ENCODE measurements around the gene LZTS2. TPM values are rescaled to one million over a fixed set of nuclear protein-coding genes. Genes with fewer than 3 reads are reported as not detected.

Gene LZTS2
- total and polyA plus RNA-seq, 10 of the 15 experiments (the other 5 are each of a cell fraction or from before 2014, with no cell fraction given): 0.08 to 13.4 (median 7.2) TPM

- no peak for TF ChIP-seq NFYA (IDR thresholded peaks at IDR 0.05; ENCODE audit: borderline replicate concordance, low read depth, low read length)
- no peak for TF ChIP-seq EGR1 (IDR thresholded peaks at IDR 0.05; ENCODE audit: borderline replicate concordance in 1 of 2, low read depth in 2 of 2, low read length in 2 of 2)
- no peak for TF ChIP-seq RAD51 (IDR thresholded peaks at IDR 0.05)
- peak; percentile 89 for TF ChIP-seq LARP7 (IDR thresholded peaks at IDR 0.05)
- TF ChIP-seq EP300 (IDR thresholded peaks at IDR 0.05; ENCODE audit: borderline replicate concordance in 1 of 2, control insufficient read depth in 1 of 2, low read depth in 2 of 2, low read length in 2 of 2): no peak
- no peak for TF ChIP-seq SUZ12 (IDR thresholded peaks at IDR 0.05; ENCODE audit: unreplicated experiment)
- TF ChIP-seq BCL11A (IDR thresholded peaks at IDR 0.05; ENCODE audit: low read depth, low read length): no peak
- TF ChIP-seq PAX8 (IDR thresholded peaks at IDR 0.05): no peak
- no peak for TF ChIP-seq PBX3 (IDR thresholded peaks at IDR 0.05; ENCODE audit: insufficient replicate concordance, low read depth, low read length)
- no peak for TF ChIP-seq JUNB (IDR thresholded peaks at IDR 0.05)
- TF ChIP-seq TBL1XR1 (IDR thresholded peaks at IDR 0.05; ENCODE audit: low read depth, low read length): no peak
- TF ChIP-seq MYB (IDR thresholded peaks at IDR 0.05; ENCODE audit: borderline replicate concordance, low read depth, low read length): no peak
- TF ChIP-seq KAT2A (conservative IDR thresholded peaks at IDR 0.05; ENCODE audit: control insufficient read depth, low read depth, low read length): no peak
- no peak for TF ChIP-seq HCFC1 (IDR thresholded peaks at IDR 0.05; ENCODE audit: low read length)
- peak; percentile 48; the same call in 1 of the 2 replicates for TF ChIP-seq NR2F1 (conservative IDR thresholded peaks at IDR 0.05)
- TF ChIP-seq FOXK2 (IDR thresholded peaks at IDR 0.05): no peak
- no peak for TF ChIP-seq IRF4 (IDR thresholded peaks at IDR 0.05; ENCODE audit: low read depth, low read length)
- TF ChIP-seq RB1 (IDR thresholded peaks at IDR 0.05; ENCODE audit: borderline replicate concordance): peak; percentile 86; the same call in 1 of the 2 replicates
- no peak for TF ChIP-seq NR2C1 (IDR thresholded peaks at IDR 0.05)
- no peak for TF ChIP-seq EED (IDR thresholded peaks at IDR 0.05; ENCODE audit: low read depth)
- TF ChIP-seq, protein P1, sequence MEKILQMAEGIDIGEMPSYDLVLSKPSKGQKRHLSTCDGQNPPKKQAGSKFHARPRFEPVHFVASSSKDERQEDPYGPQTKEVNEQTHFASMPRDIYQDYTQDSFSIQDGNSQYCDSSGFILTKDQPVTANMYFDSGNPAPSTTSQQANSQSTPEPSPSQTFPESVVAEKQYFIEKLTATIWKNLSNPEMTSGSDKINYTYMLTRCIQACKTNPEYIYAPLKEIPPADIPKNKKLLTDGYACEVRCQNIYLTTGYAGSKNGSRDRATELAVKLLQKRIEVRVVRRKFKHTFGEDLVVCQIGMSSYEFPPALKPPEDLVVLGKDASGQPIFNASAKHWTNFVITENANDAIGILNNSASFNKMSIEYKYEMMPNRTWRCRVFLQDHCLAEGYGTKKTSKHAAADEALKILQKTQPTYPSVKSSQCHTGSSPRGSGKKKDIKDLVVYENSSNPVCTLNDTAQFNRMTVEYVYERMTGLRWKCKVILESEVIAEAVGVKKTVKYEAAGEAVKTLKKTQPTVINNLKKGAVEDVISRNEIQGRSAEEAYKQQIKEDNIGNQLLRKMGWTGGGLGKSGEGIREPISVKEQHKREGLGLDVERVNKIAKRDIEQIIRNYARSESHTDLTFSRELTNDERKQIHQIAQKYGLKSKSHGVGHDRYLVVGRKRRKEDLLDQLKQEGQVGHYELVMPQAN (conservative IDR thresholded peaks at IDR 0.05): 0 out of 2 replicates have a peak, but pooled peaks have one; percentile 72
- TF ChIP-seq ZNF217 (IDR thresholded peaks at IDR 0.05): no peak
- TF ChIP-seq BRCA1 (IDR thresholded peaks at IDR 0.05; ENCODE audit: low read depth, low read length): no peak
- TF ChIP-seq TCF3 (IDR thresholded peaks at IDR 0.05; ENCODE audit: borderline replicate concordance, insufficient read depth, low read depth, low read length): no peak
- peak; percentile 94; the same call in 1 of the 2 replicates for TF ChIP-seq GATAD2B (conservative IDR thresholded peaks at IDR 0.05; ENCODE audit: low read depth)
- no peak for TF ChIP-seq EZH2 (IDR thresholded peaks at IDR 0.05; ENCODE audit: borderline replicate concordance, control insufficient read depth, low read depth, low read length)
- no peak for TF ChIP-seq JUND (IDR thresholded peaks at IDR 0.05; ENCODE audit: low read depth, low read length)
- no peak for TF ChIP-seq KLF5 (IDR thresholded peaks at IDR 0.05; ENCODE audit: partially characterized antibody)
- TF ChIP-seq NFYB (IDR thresholded peaks at IDR 0.05; ENCODE audit: insufficient read depth, low read depth, low read length): no peak
Observed at GRCh38 chr10:100998991-100999741, 442 bp upstream of the LZTS2 start (continued).
